ENCODE results near the gene LDHA.

DNA sequence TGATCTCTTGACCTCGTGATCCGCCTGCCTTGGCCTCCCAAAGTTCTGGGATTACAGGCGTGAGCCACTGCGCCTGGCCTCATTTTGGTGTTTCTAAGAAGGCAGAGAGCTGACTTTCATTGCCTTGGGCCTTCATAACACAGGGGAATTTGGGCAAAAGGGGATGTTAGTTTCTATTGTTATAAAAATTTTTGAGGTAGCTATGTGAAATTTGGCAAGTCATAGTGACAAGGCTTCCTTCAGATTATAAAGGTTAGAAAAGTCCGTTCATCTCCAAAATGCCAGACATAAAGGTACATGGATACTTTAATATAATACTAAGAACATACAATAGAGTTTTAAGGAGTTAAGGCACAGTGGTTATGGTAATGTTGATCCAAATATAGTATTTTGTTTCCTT, 35.0 kb downstream of the LDHA start:
- TF ChIP-seq, protein P1, sequence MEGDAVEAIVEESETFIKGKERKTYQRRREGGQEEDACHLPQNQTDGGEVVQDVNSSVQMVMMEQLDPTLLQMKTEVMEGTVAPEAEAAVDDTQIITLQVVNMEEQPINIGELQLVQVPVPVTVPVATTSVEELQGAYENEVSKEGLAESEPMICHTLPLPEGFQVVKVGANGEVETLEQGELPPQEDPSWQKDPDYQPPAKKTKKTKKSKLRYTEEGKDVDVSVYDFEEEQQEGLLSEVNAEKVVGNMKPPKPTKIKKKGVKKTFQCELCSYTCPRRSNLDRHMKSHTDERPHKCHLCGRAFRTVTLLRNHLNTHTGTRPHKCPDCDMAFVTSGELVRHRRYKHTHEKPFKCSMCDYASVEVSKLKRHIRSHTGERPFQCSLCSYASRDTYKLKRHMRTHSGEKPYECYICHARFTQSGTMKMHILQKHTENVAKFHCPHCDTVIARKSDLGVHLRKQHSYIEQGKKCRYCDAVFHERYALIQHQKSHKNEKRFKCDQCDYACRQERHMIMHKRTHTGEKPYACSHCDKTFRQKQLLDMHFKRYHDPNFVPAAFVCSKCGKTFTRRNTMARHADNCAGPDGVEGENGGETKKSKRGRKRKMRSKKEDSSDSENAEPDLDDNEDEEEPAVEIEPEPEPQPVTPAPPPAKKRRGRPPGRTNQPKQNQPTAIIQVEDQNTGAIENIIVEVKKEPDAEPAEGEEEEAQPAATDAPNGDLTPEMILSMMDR (IDR thresholded peaks at IDR 0.05) = no peak
- TF ChIP-seq EP300 (IDR thresholded peaks at IDR 0.05) (no peak), POLR2AphosphoS5 (IDR thresholded peaks at IDR 0.05) (no peak)

Measured in stomach (tissue), 4 donors.